Astrocyte of the spinal cord (primary cell): ENCODE measurements around the gene CCDC134.

Source experiments
- DNase-seq: peaks from one replicate; pipeline ENCODE4 v3.0.0; 2011; ENCODE audit warnings: low read depth, low spot score
- H3K4me3 ChIP-seq: 2 replicates; pipeline ENCODE4 v1.5.1; 2011; ENCODE audit warnings: low read depth, mild to moderate bottlenecking, low read length, moderate library complexity
- in situ Hi-C: cut with HindIII; loops from 2 replicates; pipeline ENCODE4 v1.10.0; 2017; ENCODE audit warnings: low sequenced_read_pairs
- TF ChIP-seq, protein P1 (sequence below): IDR thresholded peaks from 2 replicates; pipeline ENCODE4 v1.5.1; 2012; ENCODE audit warnings: low read depth, mild to moderate bottlenecking, low read length, inconsistent platforms

The CCDC134 gene

DNA sequence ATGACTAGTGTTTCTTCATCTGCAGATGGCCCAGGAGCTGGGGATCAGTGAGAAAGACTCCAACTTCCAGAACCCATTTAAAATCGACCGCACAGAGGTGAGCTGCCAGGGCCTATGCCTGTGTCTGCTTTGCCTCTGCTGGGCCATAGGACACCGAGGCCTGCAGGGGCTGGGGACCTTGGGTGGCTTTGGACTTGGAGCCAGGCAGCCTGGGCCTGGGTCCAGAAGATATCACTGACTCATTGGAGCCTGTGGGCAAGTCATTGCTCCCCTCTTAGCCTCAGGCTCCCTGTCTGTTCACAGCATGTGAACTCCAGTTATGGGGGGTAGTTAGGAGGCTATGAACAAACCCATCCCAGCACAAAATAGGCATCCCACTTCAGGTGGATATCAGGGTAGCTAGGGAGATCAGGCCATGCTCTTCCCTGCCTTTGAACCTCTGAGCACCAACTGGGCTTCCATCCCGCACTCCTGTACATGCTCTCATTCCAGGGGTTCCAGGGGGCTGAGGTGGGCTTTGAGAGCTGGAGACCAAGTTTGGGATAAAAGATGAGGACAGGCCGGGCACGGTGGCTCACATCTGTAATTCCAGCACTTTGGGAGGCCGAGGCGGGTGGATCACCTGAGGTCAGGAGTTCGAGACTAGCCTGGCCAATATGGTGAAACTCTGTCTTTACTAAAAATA is 13.4 kb downstream of the CCDC134 start:
- no peak for DNase-seq
- TF ChIP-seq, protein P1, sequence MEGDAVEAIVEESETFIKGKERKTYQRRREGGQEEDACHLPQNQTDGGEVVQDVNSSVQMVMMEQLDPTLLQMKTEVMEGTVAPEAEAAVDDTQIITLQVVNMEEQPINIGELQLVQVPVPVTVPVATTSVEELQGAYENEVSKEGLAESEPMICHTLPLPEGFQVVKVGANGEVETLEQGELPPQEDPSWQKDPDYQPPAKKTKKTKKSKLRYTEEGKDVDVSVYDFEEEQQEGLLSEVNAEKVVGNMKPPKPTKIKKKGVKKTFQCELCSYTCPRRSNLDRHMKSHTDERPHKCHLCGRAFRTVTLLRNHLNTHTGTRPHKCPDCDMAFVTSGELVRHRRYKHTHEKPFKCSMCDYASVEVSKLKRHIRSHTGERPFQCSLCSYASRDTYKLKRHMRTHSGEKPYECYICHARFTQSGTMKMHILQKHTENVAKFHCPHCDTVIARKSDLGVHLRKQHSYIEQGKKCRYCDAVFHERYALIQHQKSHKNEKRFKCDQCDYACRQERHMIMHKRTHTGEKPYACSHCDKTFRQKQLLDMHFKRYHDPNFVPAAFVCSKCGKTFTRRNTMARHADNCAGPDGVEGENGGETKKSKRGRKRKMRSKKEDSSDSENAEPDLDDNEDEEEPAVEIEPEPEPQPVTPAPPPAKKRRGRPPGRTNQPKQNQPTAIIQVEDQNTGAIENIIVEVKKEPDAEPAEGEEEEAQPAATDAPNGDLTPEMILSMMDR: no peak
- in situ Hi-C loops: no loop called here
- no peak overlapping the region for H3K4me3 ChIP-seq

DNA sequence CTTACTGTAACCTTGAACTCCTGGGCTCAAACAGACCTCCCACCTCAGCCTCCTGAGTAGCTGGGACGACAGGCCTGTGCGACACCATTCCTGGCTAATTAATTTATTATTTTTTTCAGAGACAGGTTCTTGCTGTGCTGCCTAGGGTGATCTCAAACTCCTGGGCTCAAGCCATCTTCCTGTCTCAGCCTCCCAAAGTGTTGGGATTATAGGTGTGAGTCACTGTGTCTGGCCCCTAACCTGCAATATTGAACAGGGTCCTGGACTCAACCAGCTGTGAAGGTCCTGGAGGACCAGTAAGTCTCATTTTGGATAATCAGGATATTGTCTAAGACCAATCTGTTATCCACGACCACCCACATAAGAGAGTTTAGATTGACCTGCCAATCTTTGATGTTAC is 15.2 kb downstream of the CCDC134 start:
- DNase-seq: no peak
- H3K4me3 ChIP-seq: no peak overlapping the region
- TF ChIP-seq, protein P1: no peak
- in situ Hi-C loops: no loop called here

DNA sequence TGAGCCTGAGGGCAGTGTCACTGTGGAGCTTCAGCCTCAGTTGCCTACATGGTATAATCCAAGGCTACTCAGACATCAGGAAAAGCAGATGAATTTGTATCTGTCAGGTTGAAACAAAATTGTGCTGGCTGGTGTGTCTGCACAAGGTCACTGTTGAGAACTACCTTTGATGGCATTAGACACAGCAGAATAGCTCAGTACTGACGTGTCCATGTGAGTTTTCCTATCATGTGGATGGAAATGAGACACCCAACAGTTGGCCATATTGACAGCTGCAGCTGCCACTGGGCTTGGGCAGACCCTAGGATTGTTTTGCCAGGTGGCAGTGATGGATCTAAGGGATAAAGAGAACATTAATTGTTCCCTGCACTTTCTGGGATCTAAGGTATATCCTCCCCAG is 15.8 kb downstream of the CCDC134 start:
- in situ Hi-C loops: no loop called here
- TF ChIP-seq, protein P1: no peak
- H3K4me3 ChIP-seq: no peak overlapping the region
- DNase-seq: no peak

DNA sequence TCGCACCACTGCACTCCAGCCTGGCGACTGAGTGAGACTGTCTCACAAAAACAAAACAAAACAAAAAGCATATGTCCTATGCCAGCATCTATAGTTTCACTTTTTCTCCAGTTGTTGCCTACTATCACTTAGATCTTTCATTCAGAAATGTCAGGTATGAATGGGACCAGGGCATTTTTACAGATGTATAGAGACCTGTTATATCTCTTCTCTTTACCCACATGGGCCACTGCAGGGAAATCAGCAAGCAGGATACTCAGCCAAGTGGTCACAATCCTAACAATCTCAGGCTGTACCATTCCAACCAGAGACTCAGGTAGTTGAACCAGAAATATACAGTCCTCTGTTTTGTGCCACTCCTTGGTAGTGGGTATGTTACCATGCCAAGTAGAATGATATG is 16.4 kb downstream of the CCDC134 start:
- TF ChIP-seq, protein P1: no peak
- no peak for DNase-seq
- H3K4me3 ChIP-seq: no peak overlapping the region
- in situ Hi-C loops: no loop called here

DNA sequence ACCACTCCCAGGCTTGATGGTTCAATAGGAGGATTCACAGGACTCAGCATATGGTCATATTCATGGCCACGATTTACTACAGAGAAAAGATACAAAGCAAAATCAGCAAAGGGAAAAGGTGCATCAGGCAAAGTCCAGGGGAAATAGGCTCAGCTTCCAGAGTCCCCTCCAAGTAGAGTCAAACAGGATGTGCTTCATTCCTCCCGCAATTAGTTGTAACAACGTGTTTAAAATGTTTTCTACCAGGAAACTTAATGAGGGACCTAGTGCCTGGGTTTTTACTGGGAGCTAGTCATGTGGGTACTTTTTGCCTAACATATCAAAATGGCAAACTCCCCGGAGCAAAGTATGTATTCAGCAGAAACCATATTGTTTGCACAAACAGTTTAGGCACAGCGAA is 17.5 kb downstream of the CCDC134 start:
- no peak overlapping the region for H3K4me3 ChIP-seq
- no peak for DNase-seq
- in situ Hi-C loops: no loop called here
- TF ChIP-seq, protein P1: no peak

DNA sequence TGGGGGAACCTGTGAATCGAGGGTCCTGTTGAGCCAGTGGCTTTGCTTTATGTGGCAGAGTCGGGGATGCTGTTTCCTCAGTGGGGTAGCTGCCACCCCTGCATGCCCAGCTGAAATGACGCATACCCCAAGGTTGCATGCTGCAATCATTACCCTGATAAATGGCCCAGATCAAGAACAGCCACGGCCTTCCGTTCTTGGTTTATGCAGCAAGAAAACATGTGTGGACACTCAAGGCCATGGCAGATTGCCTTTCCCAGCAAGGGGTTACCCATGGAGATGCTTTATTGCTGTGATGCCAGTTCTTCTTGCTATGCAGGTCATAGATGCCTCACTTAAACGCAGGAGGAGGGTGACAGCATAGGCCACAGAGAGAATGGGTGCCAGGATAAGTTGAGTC is 18.1 kb downstream of the CCDC134 start:
- TF ChIP-seq, protein P1: no peak
- in situ Hi-C loops: no loop called here

More for the DNA sequence above, 18.1 kb downstream of the CCDC134 start:
- no peak for DNase-seq
- no peak overlapping the region for H3K4me3 ChIP-seq
